ENCODE measurements around the gene NIPBL. TPM values are rescaled to one million over a fixed set of nuclear protein-coding genes. Genes with fewer than 3 reads are reported as not detected.

Gene NIPBL
- total and polyA plus RNA-seq, 7 donors: 7.6 to 66.4 (median 53.5) TPM

DNA sequence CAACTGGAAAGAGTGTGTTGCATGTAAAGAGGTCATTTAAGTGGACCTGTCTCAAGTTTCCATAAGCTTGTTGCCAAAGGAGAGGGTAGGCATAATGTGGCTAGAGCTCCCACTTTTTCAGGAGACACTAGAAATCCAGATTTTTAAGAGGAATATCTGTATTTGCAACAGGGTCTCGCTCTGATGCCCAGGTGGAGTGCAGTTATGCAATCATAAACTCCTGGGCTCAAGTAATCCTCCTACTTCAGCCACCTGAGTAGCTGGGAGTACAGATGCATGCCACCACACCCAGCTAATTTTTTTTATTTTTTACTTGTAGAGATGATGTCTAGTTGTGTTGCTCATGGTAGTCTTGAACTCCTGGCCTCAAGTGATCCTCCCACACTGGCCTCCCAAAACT is 183.5 kb downstream of the NIPBL start:
- no peaks in the 10 kb centered on the region for H3K9me3 ChIP-seq
- intact Hi-C loops (cut with DNase I): no loop called here
- no peaks in the 10 kb centered on the region for H3K4me1 ChIP-seq
- H3K27me3 ChIP-seq: no peaks in the 10 kb centered on the region
- no peak overlapping the region for H3K27ac ChIP-seq
- DNase-seq: no peak
- no peak for TF ChIP-seq POLR2A (IDR thresholded peaks at IDR 0.05)
- TF ChIP-seq, protein P1, sequence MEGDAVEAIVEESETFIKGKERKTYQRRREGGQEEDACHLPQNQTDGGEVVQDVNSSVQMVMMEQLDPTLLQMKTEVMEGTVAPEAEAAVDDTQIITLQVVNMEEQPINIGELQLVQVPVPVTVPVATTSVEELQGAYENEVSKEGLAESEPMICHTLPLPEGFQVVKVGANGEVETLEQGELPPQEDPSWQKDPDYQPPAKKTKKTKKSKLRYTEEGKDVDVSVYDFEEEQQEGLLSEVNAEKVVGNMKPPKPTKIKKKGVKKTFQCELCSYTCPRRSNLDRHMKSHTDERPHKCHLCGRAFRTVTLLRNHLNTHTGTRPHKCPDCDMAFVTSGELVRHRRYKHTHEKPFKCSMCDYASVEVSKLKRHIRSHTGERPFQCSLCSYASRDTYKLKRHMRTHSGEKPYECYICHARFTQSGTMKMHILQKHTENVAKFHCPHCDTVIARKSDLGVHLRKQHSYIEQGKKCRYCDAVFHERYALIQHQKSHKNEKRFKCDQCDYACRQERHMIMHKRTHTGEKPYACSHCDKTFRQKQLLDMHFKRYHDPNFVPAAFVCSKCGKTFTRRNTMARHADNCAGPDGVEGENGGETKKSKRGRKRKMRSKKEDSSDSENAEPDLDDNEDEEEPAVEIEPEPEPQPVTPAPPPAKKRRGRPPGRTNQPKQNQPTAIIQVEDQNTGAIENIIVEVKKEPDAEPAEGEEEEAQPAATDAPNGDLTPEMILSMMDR (IDR thresholded peaks at IDR 0.05): no peak
- no peak for TF ChIP-seq EP300 (IDR thresholded peaks at IDR 0.05)
- H3K36me3 ChIP-seq: peaks cover 17 to 83% (median 27%) of the 10 kb centered on the region in 4 donors
- H3K4me3 ChIP-seq: no peak overlapping the region
- 98 to 100% methylated on average over 1 of the region's 1 CpG for WGBS, 2 donors

DNA sequence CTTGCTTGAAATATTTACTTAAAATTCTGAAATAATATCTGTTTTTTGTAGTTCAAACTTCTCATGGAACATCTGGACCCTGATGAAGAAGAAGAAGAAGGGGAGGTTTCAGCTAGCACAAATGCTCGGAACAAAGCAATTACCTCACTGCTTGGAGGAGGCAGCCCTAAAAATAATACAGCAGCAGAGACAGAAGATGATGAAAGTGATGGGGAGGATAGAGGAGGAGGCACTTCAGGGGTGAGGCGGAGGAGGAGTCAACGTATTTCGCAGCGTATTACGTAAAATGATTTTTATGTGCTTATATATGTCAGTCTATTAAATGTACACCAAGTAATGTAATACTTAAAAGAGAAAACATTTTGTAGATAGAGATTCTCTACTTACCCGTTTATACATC is 187.2 kb downstream of the NIPBL start:
- no peaks in the 10 kb centered on the region for H3K9me3 ChIP-seq
- 97 to 98% methylated on average over 7 of the region's 7 CpGs for WGBS, 2 donors
- TF ChIP-seq POLR2AphosphoS5 (IDR thresholded peaks at IDR 0.05) (no peak), EP300 (IDR thresholded peaks at IDR 0.05) (no peak), POLR2A (IDR thresholded peaks at IDR 0.05) (no peak)
- TF ChIP-seq, protein P1 (IDR thresholded peaks at IDR 0.05): no peak
- intact Hi-C loops (cut with DNase I): no loop called here
- no peak for DNase-seq
- H3K4me3 ChIP-seq: no peak overlapping the region
- no peaks in the 10 kb centered on the region for H3K4me1 ChIP-seq
- H3K36me3 ChIP-seq: peaks cover 17 to 66% (median 26%) of the 10 kb centered on the region in 4 donors
- H3K27me3 ChIP-seq: no peaks in the 10 kb centered on the region
- H3K27ac ChIP-seq: no peak overlapping the region

DNA sequence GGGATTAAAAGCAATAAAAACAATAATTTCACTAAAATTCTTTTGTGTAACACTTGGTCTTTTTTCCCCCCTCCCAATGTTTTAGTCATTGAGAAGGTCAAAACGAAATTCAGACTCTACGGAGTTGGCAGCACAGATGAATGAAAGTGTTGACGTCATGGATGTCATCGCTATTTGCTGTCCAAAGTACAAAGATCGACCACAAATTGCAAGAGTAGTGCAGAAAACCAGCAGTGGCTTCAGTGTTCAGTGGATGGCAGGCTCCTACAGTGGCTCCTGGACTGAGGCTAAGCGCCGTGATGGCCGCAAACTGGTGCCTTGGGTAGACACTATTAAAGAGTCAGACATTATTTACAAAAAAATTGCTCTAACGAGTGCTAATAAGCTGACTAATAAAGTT is 187.9 kb downstream of the NIPBL start:
- TF ChIP-seq EP300 (IDR thresholded peaks at IDR 0.05): no peak
- TF ChIP-seq, protein P1 (IDR thresholded peaks at IDR 0.05): no peak
- no peak for TF ChIP-seq POLR2A (IDR thresholded peaks at IDR 0.05)
- no peak for TF ChIP-seq POLR2AphosphoS5 (IDR thresholded peaks at IDR 0.05)
- no peak overlapping the region for H3K4me3 ChIP-seq
- H3K27me3 ChIP-seq: no peaks in the 10 kb centered on the region
- no peak overlapping the region for H3K27ac ChIP-seq
- WGBS, 2 donors: 84 to 93% methylated on average over 9 of the region's 9 CpGs
- no peaks in the 10 kb centered on the region for H3K9me3 ChIP-seq
- intact Hi-C loops (cut with DNase I): no loop called here
- H3K4me1 ChIP-seq: no peaks in the 10 kb centered on the region
- no peak for DNase-seq
- H3K36me3 ChIP-seq: peaks cover 17 to 59% (median 24%) of the 10 kb centered on the region in 4 donors

DNA sequence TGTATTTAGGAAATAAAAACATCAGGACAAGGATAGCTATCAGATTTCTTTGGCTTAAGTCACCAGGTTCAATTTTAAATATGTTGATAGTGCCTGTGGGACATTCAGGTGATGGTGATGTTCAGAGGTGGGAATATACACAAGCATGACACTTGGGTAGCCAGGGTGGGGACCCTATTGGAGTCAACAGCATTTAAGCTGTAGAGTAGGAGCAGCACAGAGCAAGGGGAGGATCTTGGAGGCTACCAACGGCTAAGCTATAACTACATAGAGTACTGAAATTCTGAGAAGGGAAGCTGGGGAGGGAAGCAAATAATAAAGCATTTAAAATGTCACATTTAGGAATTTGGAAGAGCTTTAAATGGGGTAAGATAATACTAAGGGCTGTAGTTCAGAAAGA is 194.9 kb downstream of the NIPBL start:
- WGBS, 2 donors: 93 to 94% methylated on average over 1 of the region's 1 CpG
- no peaks in the 10 kb centered on the region for H3K36me3 ChIP-seq
- H3K9me3 ChIP-seq: no peaks in the 10 kb centered on the region
- H3K27me3 ChIP-seq: no peaks in the 10 kb centered on the region
- DNase-seq: no peak
- H3K4me3 ChIP-seq: no peak overlapping the region
- TF ChIP-seq POLR2AphosphoS5 (IDR thresholded peaks at IDR 0.05) (no peak), POLR2A (IDR thresholded peaks at IDR 0.05) (no peak), EP300 (IDR thresholded peaks at IDR 0.05) (no peak)
- TF ChIP-seq, protein P1 (IDR thresholded peaks at IDR 0.05): no peak
- no peaks in the 10 kb centered on the region for H3K4me1 ChIP-seq
- intact Hi-C loops (cut with DNase I): no loop called here
- H3K27ac ChIP-seq: no peak overlapping the region

DNA sequence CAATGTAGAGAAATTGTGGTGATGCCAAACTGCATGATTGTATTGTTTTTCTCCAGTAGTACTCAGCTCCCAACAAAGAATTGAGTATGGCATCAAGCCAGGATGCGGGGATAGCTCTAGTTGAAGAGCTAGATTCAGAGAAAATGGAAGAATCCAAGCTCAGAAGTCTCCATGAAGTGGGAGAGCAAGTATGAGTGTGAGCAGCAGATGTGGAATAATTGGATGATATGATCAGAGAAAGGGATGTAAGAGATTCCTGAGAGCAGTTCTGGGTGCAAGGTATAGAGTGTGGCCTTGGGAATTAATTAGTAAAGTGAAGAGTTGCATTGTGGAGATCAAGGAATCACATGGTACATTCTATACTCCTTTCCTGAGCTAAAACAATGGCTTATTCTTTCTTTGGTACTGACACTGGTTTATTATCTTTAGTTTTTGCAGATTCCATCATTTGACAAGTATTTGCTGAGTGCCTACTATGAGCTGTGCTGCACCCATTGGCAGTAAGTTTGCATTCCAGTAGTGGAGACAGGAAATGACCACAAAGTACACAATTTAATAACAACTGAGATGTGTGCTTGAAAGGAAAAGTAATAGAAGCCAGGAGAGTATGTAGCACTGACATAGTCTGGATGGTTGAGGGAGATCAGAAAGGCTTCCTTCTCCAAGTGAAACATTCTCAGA is 195.5 kb downstream of the NIPBL start:
- no peak overlapping the region for H3K27ac ChIP-seq
- no peaks in the 10 kb centered on the region for H3K36me3 ChIP-seq
- H3K4me3 ChIP-seq: no peak overlapping the region
- H3K4me1 ChIP-seq: no peaks in the 10 kb centered on the region
- WGBS, 2 donors: 62 to 87% methylated on average over 1 of the region's 1 CpG
- intact Hi-C loops (cut with DNase I): no loop called here
- TF ChIP-seq, protein P1 (IDR thresholded peaks at IDR 0.05): no peak
- TF ChIP-seq POLR2A (IDR thresholded peaks at IDR 0.05) (no peak), EP300 (IDR thresholded peaks at IDR 0.05) (no peak), POLR2AphosphoS5 (IDR thresholded peaks at IDR 0.05) (no peak)
- no peak for DNase-seq
- no peaks in the 10 kb centered on the region for H3K27me3 ChIP-seq
- H3K9me3 ChIP-seq: no peaks in the 10 kb centered on the region
